NCI-H345 treated with DMSO at 0.1 percent for 48 hours (cell line): Measurements from ENCODE around the gene ZNF835.

Source experiments
- DNase-seq: peaks from one replicate; lab custom pipeline; 2025; ENCODE audit not compliant: unreplicated experiment; lab: John Stamatoyannopoulos, UW

Gene ZNF835

DNA sequence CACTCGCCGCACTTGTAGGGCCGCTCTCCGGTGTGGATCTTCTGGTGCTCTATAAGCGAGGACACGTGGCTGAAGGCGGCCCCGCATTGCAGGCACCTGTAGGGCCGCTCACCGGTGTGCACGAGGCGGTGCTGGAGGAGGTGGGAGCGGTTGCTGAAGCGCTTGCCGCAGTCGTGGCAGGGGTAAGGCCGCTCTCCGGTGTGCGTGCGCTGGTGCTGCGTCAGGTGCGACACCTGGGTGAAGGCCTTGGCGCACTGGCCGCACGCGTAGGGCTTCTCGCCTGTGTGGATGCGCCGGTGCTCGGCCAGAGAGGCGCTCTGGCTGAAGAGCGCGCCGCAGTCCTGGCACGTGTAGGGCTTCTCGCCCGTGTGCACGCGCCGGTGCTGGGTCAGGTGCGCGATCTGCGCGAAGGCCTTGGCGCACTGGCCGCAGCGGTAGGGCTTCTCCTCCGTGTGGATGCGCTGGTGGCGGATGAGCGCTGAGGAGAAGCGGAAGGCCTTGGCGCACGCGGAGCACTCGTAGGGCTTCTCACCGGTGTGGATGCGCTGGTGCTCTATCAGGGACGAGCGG lies 7.5 kb downstream of the ZNF835 start:
- no peak for DNase-seq

- DNase-seq = no peak
Observed at GRCh38 chr19:56661248-56661647, 10.3 kb downstream of the ZNF835 start.

GRCh38 chr19:56660381-56661107 lies 11.0 kb downstream of the ZNF835 start:
- no peak for DNase-seq

GRCh38 chr19:56654151-56654550 lies 17.4 kb downstream of the ZNF835 start:
- no peak for DNase-seq

DNA sequence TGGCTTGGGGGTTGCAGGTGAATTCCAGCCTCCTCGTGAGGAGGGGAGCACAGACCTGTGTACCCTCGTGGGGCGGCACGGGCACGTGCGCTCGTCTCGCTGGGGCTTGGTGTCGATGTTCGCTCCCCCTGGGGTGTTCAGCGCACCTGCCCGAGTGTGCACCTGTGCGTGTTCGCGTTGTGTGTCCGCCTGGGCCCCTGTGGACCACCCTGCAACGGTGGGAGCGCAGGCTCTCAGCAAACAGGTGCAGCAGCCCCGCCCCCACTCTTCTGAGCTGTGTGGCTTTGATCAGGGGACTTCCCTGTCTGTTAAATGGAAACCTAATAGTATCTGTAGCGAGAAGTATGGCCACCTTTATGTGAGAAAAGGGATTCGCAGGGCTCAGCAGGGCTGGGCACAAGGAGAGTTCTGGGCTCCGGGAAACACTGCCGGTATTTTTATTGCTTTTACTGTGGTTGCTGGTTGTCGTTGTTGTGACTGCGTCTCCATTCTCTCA lies 28.0 kb downstream of the ZNF835 start:
- DNase-seq = no peak

GRCh38 chr19:56642711-56643459 lies 28.7 kb downstream of the ZNF835 start, which contains the start of gene SMIM17:
Gene SMIM17 (plus strand): TSS chr19:56643159. CDS start chr19:56645668, 2,509 bp downstream.
- no peak for DNase-seq

- DNase-seq = no peak
Observed at GRCh38 chr19:56639217-56639616, 32.3 kb downstream of the ZNF835 start.

DNA sequence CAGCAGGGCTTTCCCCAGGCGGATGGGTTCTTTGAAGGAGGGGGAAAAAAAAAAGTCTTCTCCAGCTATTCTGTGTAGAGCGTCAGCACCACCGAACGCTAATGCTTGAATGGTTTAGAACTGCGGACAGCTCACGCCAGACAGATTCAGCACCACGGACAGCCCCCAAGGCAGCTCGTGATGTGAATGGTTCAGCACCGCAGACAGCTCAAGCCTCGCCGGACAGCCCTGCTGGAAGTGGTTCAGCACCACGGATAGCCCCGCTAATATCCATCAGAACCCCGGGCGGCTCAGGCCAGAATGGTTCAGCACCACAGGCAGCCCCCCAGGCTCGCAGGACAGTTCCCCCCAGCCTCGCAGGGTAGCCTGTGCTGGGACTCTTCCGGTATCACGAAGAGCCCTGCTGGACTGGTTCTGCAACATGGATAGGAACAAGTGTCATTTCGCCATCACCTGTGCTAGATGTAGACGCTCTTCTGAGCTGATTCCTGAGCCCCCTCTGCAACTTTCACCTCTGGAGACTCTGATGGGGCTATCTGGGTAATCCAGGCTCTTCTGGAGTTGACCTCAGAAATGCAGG lies 33.5 kb downstream of the ZNF835 start:
- DNase-seq = no peak

DNA sequence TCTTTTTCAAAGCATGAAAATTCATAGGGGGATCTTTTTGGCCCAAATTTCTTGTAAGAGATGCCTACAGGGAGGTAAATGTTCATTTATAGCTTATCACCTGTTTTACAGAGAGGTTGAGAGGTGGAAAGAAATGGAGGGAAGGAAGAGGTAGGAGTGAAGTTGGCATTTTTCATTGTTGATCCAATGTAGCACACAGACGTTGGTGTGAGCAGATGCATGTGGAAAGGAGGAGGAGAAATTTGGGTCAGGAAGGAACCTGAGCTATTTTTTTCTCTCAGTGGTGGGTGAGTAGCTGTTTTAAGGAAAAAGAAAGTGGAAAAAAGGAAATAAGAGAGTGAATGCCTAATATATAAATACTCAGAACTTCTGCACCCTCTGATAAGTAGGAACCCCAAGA lies 38.5 kb downstream of the ZNF835 start:
- no peak for DNase-seq

GRCh38 chr19:56625708-56626107 lies 45.8 kb downstream of the ZNF835 start:
- no peak for DNase-seq

GRCh38 chr19:56623006-56623405 lies 48.6 kb downstream of the ZNF835 start:
- no peak for DNase-seq

DNA sequence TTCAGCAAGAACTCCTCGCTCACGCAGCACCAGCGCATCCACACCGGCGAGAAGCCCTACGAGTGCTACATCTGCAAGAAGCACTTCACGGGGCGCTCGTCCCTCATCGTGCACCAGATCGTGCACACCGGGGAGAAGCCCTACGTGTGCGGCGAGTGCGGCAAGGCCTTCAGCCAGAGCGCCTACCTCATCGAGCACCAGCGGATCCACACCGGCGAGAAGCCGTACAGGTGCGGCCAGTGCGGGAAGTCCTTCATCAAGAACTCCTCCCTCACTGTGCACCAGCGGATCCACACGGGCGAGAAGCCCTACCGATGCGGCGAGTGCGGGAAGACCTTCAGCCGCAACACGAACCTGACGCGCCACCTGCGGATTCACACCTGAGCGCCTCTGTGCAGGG lies 49.2 kb downstream of the ZNF835 start:
- DNase-seq = no peak

GRCh38 chr19:56619121-56619520 lies 52.4 kb downstream of the ZNF835 start:
- no peak for DNase-seq

- DNase-seq = no peak
Observed at GRCh38 chr19:56617531-56617930, 54.0 kb downstream of the ZNF835 start.

- no peak for DNase-seq
Observed at GRCh38 chr19:56613639-56614038, 57.9 kb downstream of the ZNF835 start.

GRCh38 chr19:56612737-56613136 lies 58.8 kb downstream of the ZNF835 start:
- no peak for DNase-seq
